Endothelial cell (in vitro differentiated cells): ENCODE data around the gene FAM83F. TPM values are rescaled to one million over a fixed set of nuclear protein-coding genes. Genes with fewer than 3 reads are reported as not detected.

Experiments used
- DNase-seq: peaks from one replicate; pipeline ENCODE4 v3.0.0; 2021; ENCODE audit warnings: low spot score
- H3K27ac Mint-ChIP-seq: one replicate; pipeline ENCODE4 v1.8.0; 2021; ENCODE audit warnings: mixed read lengths, inconsistent platforms; ENCODE audit not compliant: unreplicated experiment
- H3K27me3 Mint-ChIP-seq: one replicate; pipeline ENCODE4 v1.8.0; 2021; ENCODE audit warnings: mild to moderate bottlenecking, moderate library complexity, mixed read lengths, inconsistent platforms; ENCODE audit not compliant: unreplicated experiment
- H3K36me3 Mint-ChIP-seq: one replicate; pipeline ENCODE4 v1.8.0; 2021; ENCODE audit warnings: mild to moderate bottlenecking, low read depth, mixed read lengths, inconsistent platforms; ENCODE audit not compliant: unreplicated experiment
- H3K4me1 Mint-ChIP-seq: one replicate; pipeline ENCODE4 v1.8.0; 2021; ENCODE audit warnings: mild to moderate bottlenecking, mixed read lengths, inconsistent platforms; ENCODE audit not compliant: unreplicated experiment
- H3K4me3 Mint-ChIP-seq: one replicate; pipeline ENCODE4 v1.8.0; 2021; ENCODE audit warnings: mild to moderate bottlenecking, mixed read lengths, inconsistent platforms; ENCODE audit not compliant: unreplicated experiment
- H3K9me3 Mint-ChIP-seq: one replicate; pipeline ENCODE4 v1.8.0; 2021; ENCODE audit warnings: mixed read lengths, inconsistent platforms; ENCODE audit not compliant: unreplicated experiment
- CTCF ChIP-seq: fragments of 200-600 bp; sonication (generic); IDR thresholded peaks from one replicate; pipeline ENCODE4 v1.5.0; 2021; ENCODE audit warnings: antibody characterized with exemption; ENCODE audit not compliant: unreplicated experiment
- total RNA-seq: library from RNA; stranded (reverse); fragmentation: NEBNext Ultra II Directional; extraction: Animal tissue kit (Norgen Biotek cat#: 25700); gene quantifications from one replicate; pipeline ENCODE4 v1.2.1, GENCODE V29; 2021; ENCODE audit not compliant: unreplicated experiment

FAM83F gene
- total RNA-seq, 1 donor from 2014 or later = 3.5 TPM

- TF ChIP-seq CTCF = no peak
- Mint-ChIP-seq H3K36me3 (peaks cover 5% of the 10 kb centered on the region), H3K4me1 (peaks cover 16% of the 10 kb centered on the region), H3K4me3 (no peak overlapping the region), H3K27ac (no peak overlapping the region), H3K9me3 (no peaks in the 10 kb centered on the region), H3K27me3 (peaks cover 7% of the 10 kb centered on the region)
- DNase-seq = no peak
Measured at GRCh38 chr22:40007853-40008710, 13.3 kb downstream of the FAM83F start.

- Mint-ChIP-seq H3K9me3 (no peaks in the 10 kb centered on the region), H3K4me1 (peaks cover 16% of the 10 kb centered on the region), H3K27ac (no peak overlapping the region), H3K27me3 (peaks cover 9% of the 10 kb centered on the region), H3K4me3 (no peak overlapping the region), H3K36me3 (peaks cover 5% of the 10 kb centered on the region)
- no peak for TF ChIP-seq CTCF
- no peak for DNase-seq
Measured at GRCh38 chr22:40008726-40009291, 14.1 kb downstream of the FAM83F start.

- TF ChIP-seq CTCF = no peak
- Mint-ChIP-seq H3K27ac (no peak overlapping the region), H3K27me3 (peaks cover 8% of the 10 kb centered on the region), H3K36me3 (peaks cover 5% of the 10 kb centered on the region), H3K4me3 (no peak overlapping the region), H3K9me3 (no peaks in the 10 kb centered on the region), H3K4me1 (peaks cover 16% of the 10 kb centered on the region)
- DNase-seq = no peak
Measured at GRCh38 chr22:40009292-40009774, 14.6 kb downstream of the FAM83F start.

GRCh38 chr22:40009951-40010671 lies 15.4 kb downstream of the FAM83F start:
- H3K4me1 Mint-ChIP-seq = peaks cover 16% of the 10 kb centered on the region

More at GRCh38 chr22:40009951-40010671, 15.4 kb downstream of the FAM83F start:
- Mint-ChIP-seq H3K27ac (no peak overlapping the region), H3K4me3 (no peak overlapping the region), H3K27me3 (peaks cover 8% of the 10 kb centered on the region), H3K9me3 (no peaks in the 10 kb centered on the region), H3K36me3 (peaks cover 5% of the 10 kb centered on the region)
- no peak for TF ChIP-seq CTCF
- DNase-seq = no peak
